Measurements from ENCODE around the gene BANP.

DNA sequence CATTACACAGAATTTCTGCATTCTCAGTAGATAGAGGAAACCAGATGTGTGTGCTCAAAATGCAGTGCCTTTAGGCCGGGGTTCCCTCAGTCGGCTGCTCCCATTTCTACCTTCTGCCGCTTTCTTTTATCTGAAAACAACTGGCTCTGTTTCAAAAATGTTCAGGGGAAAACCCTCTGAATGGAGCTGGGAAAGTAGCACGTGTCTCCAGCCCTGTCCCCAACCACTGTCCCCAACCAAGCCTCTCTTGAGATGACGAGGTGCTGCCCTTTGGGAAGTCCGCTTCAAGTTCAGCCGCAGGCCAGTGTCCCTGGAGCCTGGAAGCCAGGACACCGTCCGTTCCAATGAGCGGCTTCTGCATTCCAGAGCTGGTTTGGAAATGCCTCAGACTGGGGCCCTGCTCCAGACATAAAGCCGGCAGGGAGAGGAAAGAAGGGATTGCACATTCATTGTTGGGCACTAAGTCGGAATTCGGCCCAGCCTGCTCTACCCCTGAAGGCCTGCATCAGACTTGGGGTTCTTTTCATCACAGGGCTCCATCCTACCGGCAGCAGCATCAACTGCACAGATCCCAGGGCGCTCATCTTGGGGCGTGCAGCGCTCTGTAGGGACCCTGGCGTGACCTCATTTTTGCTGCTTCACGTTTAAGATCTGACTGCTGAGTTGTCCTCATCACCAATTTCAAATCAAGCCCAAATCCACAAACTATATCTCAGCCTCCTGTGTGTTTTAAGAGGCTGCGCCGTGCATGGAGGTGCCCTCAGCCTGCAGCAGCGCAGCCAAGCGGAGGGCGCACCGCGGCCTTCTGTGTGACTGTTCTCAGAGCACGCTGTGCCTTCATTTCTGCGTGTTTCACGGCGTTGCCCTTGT is 111.3 kb downstream of the BANP start:
- no peak for TF ChIP-seq POLR2A (IDR thresholded peaks at IDR 0.05; ENCODE audit: low read depth, low read length)
- TF ChIP-seq, protein P1, sequence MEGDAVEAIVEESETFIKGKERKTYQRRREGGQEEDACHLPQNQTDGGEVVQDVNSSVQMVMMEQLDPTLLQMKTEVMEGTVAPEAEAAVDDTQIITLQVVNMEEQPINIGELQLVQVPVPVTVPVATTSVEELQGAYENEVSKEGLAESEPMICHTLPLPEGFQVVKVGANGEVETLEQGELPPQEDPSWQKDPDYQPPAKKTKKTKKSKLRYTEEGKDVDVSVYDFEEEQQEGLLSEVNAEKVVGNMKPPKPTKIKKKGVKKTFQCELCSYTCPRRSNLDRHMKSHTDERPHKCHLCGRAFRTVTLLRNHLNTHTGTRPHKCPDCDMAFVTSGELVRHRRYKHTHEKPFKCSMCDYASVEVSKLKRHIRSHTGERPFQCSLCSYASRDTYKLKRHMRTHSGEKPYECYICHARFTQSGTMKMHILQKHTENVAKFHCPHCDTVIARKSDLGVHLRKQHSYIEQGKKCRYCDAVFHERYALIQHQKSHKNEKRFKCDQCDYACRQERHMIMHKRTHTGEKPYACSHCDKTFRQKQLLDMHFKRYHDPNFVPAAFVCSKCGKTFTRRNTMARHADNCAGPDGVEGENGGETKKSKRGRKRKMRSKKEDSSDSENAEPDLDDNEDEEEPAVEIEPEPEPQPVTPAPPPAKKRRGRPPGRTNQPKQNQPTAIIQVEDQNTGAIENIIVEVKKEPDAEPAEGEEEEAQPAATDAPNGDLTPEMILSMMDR (IDR thresholded peaks at IDR 0.05; ENCODE audit: extremely low read depth in 1 of 2, insufficient read depth in 1 of 2, low read depth in 1 of 2, low read length in 2 of 2): no peak
- no peak for TF ChIP-seq EZH2 (IDR thresholded peaks at IDR 0.05; ENCODE audit: borderline replicate concordance, low read depth, low read length, severe bottlenecking)
- TF ChIP-seq JUN (IDR thresholded peaks at IDR 0.05; ENCODE audit: borderline replicate concordance, insufficient read depth, insufficient read length, low read depth): no peak
- no peak for TF ChIP-seq POLR2AphosphoS5 (IDR thresholded peaks at IDR 0.05; ENCODE audit: insufficient read depth, low read depth, low read length)
- TF ChIP-seq FOS (IDR thresholded peaks at IDR 0.05; ENCODE audit: borderline replicate concordance, insufficient read depth, low read length): no peak

Measured in endothelial cell of umbilical vein (primary cell).